Stimulated activated CD4-positive, alpha-beta T cell treated with anti-CD3 and anti-CD28 coated beads, Interleukin-2, amount 100 ng/mL, for 24 hours (primary cell): Measurements from ENCODE around the gene SKAP1.
"Not testable (repeated sequence)": the region's sequence is repeated elsewhere in the genome, so short reads cannot be mapped to it uniquely, and the experiment has no call there.

Source experiments
- DNase-seq, 2 donors: peaks; one replicate each; pipeline ENCODE4 v3.0.0-alpha.2; 2020

Gene SKAP1

DNA sequence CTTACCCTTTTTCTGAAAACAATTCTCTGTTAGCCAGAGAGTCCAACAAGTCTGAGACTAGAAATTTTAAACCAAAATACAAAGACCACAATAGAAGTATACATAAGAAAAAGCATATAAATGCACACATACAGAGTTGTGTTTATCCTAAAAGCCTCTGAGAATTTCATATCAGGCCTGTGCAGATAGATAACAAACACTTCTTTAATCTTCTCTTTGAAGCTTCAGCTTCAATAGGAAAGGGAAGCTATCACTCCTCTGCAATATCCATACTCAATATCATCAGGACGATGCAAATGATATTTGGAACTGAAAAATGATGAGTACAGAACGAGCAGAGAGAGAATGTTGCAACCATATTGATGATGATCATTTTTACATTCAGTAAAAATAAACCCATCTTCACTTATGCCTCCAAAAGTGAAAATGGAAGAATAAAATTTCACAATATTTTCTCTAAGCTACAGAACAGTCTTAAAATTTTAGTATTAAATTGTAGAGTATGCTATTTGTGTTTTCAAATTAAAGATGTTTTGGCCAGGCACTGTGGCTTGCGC lies 61.6 kb downstream of the SKAP1 start:
- DNase-seq: no peak

DNA sequence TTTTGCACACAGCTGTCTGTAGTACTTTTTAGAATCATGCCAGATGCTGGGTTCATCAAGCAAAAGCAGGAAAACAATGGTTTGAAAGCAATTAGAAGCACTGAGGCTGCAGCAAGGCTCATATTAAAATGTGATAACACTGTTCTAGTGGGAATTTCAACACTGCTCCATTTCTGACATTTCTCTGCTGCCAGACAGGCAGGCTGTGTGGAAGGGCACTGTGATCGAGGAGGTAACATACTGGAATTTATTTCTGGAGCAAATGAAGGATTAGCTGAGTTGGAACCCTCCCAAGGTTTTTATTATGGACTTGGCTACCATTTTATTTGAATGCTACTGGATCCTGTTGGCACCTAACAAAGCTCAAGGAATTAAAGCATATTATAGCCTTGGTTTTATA lies 66.9 kb downstream of the SKAP1 start:
- DNase-seq: no peak

DNA sequence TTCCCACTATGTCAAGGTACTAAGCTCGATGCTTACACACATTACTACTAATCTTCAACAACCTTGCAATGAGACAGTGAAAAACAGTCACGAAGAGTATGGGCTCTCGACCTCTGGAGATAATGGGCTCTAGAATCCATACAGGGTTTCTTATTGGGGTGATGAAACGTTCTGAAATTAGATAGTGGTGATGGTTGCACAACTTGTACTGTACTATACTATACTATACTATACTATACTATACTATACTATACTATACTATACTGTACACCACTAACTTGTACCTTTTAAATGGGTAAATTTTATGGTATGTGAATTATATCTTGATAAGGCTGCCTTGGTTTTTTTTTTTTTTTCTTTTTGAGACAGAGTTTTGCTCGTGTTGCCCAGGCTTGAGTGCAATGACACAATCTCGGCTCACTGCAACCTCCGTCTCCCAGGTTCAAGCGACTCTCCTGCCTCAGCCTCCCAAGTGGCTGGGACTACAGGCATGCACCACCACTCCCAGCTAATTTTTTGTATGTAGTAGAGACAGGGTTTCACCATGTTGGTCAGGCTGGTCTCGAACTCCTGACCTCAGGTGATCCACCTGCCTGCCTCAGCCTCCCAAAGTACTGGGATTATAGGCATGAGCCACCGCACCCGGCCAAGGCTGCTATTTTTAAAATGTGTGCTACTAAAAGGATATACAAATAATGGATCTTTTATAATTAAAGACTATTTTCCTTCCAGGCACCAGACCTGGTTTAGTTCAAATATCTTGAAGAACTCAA lies 69.0 kb downstream of the SKAP1 start:
- not testable (repeated sequence) for DNase-seq

DNA sequence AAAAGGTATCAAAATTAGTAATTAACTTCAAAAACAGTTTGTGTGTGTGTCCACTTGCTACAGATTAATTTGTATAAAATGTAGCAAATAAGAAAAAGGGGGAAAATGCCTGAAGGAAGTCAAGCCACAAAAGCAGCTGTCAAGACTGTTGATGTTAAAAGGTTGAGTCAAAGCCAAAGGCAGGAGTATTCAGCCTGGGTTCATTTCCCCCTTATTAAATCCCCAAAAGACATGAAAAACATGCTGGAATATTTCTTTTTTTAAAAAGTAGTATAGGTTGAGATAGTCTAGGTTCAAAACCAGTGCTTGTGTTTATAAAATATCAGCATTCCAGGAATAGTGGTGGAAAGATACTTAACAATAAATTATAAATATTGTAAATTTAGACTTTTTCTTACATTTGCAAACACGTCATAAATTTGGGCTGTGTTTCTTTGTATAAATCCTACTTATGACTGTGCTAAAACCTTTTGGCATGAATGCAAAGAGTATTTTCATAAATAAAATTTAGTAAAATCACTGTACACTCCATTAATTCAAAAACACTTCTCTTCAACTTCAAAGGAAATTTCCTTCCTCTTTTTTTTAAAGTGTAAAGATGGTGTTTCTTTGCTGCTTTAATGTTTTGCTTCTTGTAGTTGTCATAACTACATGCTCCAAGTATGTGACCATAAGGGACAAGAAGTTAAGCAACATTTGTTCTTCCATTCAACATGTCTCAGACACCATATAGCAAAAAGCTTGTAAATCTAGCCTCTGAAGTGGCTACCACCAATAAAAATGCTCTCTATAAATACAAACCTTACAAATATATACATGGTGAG lies 72.0 kb downstream of the SKAP1 start:
- DNase-seq: no peak

DNA sequence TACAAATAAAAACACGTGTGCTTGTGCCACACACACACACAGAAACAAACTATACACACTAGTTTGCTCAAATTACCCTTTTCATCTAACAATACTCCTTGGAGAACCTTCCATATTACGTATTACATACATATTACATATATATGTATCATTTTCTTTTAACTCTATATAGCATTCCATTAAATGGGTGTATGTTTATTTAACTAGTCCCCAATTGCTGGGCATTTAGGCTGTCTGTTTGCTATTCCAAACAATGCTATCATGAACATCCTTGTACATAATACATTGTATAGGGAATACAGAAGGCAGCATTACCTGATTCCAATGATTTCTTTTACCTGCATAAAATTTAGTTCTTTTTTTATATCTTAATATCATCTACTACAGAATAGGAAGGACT lies 73.1 kb downstream of the SKAP1 start:
- DNase-seq: no peak

DNA sequence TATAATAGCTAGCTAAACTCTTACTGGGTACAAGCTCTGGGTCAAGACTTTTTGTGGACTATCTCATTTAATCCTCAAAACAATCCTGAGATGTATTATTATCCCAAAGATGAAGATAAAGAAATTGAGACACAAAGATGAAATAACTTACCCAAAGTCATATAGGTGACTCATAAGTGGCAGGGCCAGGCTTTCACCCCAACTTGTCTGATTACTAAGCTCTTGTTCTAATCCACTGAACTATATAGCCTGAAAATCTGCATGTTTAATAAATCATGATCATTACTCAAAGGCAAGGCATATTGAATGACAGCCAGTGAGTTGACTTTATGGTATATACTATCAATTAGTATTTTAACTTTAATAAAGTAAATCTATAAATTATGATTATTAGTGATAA lies 77.4 kb downstream of the SKAP1 start:
- DNase-seq: no peak

DNA sequence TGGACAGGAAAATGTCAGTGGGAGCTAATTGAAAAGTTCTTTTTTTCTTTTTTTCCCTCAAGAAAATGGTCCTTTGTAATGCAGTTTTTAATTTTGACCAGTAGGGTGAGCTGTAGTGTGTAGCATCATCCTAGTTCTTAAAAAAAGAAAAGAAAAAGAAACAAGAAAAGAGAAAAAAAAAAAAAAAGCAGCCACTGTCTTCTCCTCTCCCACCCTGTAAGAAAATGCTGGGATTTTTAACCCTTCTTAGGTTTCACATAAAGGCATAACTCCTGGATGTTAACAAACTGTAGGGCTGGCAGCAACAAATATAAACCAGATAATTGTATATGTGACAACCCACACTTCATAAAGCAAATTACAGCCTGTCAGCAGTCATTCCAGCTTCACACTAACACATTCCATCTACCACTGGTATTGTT lies 78.1 kb downstream of the SKAP1 start:
- DNase-seq: no peak

DNA sequence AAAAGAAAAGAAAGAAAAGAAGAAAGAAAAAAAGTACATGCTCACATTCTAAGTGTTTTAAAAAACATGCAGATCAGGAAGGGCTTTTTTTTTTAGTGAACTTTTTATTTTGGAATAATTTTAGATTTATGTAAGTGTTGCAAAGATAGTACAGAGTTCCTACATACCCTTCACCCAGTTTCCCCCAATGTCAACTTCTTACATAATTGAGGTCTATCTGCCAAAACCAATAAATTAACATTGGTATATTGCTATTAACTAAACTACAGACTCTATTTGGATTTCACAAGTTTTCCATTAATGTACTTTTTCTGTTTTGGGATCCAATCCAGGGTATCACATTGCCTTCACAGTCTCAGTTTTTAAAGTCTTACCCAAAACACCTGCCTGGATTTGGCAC lies 81.7 kb downstream of the SKAP1 start:
- no peak for DNase-seq

DNA sequence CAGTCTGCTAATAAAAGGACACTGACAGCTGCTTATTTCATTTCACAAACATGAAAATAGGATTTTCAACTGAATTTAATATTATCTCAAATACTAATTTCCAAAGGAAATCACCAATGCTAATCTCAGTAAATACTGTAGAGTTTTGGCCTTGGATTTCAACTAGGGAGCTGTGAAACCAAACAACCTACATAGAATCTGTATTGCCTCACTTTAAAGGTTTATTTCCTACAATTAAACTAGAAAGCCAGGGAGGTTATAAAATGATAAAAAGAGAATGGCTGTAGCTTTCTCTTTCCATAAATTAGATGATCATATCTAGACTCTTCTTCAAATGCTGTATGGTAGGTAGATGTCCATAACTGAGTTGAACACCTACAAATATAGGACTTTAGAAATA lies 82.8 kb downstream of the SKAP1 start:
- DNase-seq: no peak

DNA sequence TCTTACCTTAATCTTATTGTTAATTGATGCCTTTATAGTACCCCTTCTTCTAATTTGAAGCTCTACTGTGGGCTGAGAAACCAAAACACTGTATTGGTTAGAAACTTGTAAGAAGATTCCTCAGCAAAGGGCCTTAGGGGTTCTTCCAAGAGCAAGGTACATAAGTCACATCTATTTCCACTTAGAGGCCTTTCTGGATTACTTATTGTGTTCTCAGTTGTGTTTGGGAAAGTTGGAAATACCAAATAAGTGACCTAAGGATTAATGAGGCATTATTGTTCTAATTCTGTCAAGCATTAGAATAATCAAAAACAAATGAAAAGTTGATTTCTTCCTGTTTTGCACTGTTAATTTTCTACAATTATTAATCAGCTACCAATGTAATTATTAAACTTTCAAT lies 85.8 kb downstream of the SKAP1 start:
- no peak for DNase-seq

DNA sequence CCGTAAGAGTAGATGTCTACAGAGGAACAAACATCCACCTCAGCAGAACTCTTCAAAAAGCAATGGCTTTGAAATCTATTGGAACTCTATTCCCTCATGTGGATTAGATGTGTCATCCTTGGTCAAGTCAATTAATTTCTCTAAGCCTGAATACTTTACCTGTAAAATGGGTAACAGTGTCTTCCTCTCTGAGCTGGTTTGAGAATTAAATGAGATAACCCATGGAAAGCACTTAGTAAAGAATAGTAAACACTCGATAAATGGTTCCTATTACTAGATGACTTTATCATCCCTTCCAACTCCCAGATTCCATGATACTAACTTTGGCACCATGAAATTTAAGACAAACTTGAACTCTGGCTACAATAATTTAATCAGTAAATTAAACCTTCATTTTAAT lies 89.1 kb downstream of the SKAP1 start:
- no peak for DNase-seq

DNA sequence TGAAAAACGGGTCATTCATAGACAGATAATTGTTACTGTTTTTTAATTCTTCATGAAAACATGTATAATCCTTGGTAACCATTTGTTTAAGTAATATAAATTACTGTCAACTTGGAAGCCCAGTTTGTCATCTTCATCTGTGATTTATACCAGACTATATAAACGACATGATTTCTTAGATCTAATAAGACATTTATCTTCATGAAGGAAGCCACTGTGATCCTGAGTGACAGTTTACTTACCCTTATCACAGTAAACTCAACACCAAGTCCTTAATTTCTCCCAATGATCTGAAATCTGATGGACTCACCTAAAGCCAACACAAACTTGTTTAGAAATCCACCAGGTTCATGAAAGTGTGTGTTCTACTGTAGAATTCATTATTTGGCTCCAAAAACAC lies 91.3 kb downstream of the SKAP1 start:
- no peak for DNase-seq

DNA sequence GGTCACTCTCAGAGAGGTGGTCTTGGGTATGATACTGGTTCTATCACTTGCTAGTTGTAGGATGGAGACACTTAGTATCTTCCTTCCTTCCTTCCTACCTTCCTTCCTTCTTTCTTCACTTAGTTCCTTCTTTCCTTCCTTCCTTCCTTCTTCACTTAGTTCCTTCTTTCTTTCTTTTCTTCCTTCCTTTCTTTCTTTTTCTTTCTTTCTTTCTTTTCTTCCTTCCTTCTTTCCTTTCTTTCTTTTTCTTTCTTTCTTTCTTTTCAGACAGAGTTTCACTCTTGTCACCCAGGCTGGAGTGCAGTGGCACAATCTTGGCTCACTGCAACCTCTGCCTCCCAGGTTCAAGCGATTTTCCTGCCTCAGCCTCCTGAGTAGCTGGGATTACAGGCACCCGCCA lies 92.1 kb downstream of the SKAP1 start:
- not testable (repeated sequence) for DNase-seq

DNA sequence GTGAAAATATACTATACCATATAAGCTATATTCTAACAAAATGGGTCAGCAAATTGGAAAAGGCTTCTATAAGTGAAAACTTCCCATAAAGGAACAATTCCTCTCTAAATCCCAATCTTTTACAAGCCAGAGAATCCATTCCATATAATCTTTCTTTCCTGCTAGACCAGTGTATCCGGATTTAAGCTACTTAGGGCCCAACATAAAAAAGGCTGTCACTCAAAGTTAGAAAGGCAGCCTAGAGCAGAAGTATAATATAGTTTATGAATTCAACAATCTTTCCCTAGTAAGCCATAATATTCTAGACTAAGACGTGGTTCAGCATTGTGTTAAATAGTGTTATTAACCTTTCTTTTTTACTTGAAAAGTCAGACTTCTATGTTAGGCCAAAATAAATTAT lies 93.0 kb downstream of the SKAP1 start:
- DNase-seq: no peak

DNA sequence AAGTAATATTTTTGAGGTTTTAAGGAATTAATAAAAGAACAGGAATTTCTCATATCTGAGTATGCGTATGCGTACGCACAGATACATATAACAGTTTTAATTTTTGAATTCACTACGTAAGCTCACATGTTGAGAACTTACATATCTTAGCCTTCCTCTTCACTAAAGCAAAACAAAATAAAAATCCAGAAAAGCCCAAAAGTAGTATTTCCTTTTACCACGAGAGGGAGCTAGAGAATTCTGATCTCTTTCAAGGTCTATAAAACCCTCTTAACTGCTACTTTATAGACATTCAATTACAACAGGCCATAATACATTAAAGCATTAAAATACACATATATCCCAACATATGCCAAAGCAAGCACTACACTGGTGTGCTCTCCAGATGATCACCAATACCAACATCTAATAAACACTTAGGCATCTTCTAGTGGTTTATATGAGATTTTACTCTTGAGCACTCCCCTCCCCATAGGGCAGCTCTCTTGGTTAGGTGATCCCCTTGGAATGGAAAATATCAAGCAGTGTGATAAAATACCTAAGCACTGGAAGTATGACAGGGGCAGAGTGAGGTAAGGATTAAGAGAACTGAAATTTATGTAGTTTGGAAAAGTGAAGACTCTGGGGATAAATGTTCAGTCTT lies 94.0 kb downstream of the SKAP1 start:
- DNase-seq: no peak

DNA sequence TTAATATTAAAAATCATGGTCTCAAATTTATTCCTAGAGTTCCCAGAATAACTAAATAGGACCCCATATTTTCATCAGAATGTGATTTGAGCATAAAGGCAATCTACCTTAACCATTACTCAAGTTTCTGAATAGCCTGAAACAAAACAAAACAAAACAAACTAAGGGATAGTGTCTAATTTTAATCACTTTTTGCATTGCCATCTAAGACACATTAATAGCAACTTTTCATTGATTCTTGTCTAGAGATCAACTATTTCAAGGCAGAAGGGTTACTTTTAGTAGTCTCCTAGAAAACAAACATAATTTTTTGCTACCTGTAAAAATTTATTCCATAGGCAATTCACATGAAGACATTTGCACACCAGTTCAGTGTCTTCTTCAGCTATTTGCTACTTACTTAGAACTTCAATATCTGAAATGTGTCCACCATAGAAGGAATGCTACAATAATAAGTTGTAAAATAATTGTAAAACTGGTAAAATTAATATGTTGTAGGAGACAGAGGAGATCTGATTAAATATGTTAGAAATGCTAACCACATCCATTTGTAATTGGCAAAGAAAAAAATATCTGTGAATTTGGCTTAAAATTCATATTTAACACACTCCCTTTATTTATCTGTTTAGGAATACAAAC lies 94.7 kb downstream of the SKAP1 start:
- DNase-seq: no peak

DNA sequence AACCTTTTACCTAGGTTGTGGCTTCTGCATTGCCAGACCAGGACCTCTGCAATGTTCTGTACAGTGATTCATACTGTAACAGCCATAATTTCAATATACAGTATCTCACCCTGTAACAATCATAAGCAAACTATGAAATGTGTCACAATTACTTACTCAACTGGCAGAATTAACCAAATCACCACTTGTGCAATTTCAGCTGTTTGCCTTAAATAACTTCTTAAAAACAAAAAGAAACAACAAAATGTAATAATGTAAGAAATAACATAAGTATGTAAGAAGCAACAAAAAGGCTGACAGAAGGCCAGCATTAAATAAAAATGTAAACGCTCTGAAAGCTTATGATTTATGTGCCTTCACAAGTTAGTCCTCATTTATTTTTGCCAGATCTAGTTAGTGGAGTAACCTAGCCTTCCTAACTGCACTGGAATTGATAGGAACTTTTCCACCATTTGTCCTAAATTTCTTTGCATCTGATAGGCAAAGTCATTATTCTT lies 96.9 kb downstream of the SKAP1 start:
- no peak for DNase-seq

DNA sequence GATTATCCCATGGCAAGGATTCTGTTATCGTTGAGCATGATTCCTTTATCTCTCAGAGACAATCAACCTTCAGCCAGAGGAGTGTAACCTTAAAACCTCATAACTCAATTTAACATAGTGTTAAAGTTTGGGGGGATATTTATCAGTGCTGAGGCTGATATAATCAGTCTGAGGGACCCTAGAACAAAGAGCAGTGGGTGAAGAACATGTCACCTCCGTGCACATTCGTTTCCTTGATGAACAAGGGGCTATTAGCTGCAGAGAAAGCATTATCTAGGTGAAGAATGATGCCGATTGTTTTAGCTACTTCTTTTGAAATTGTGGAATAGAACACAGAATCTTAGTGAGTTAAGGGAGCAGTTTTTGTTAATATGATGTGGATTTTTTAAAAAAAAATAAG lies 99.1 kb downstream of the SKAP1 start:
- DNase-seq: no peak

DNA sequence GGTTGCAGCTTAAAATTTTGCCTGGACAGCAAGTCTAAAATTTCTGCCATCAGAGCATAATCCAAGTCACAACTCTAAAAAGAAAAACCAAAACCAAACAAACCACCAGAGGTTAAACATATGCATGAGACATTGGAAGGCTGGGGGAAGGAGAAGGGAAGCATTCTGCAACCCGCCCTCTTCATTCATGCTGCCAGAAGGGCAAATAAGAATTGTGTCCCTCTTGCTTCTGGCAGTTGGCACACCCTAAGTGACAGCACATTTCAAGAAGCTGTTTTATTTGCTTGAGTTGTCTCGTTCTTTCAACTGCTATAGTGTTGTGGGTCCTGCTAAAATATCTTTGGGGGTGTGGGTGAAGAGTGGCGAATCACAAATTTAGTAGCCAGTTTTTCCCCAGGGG lies 99.6 kb downstream of the SKAP1 start:
- no peak for DNase-seq

DNA sequence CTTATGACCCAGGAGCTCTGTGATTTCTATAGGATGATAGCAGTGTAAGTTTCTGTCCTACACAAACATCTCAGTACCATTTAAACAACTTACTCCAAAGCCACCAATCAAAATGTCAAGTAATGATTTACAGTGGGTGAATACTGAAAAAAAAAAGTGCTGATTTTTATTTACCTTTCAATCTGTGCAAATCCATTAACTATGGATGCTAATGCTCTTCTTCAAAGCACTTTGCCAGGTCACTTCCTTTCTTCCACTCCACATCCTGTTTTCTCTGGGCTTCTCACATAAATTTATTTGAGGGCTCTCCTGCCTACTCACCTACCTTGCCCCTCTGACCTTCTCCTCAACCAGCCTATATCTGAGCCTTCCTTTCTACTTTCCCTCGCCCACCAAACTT lies 101.6 kb downstream of the SKAP1 start:
- no peak for DNase-seq

DNA sequence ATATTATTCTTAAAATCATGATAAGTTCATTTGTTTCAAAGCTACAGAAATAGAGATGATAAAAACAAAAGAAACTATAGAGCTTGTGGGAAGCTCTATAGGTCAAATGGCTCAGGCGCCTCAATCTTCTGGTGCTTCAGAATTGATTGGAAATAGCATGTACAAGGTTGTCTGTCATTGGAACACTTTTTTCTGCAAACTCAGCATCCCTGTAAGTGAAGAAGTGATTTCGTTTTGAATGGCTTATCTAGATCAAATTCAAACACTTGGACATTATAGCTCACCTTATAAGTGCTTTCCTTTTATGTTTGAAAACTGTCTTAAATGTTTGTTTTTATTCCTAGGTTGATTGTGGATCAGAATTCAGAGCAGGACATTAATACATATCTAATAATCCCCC lies 103.7 kb downstream of the SKAP1 start:
- DNase-seq: no peak

DNA sequence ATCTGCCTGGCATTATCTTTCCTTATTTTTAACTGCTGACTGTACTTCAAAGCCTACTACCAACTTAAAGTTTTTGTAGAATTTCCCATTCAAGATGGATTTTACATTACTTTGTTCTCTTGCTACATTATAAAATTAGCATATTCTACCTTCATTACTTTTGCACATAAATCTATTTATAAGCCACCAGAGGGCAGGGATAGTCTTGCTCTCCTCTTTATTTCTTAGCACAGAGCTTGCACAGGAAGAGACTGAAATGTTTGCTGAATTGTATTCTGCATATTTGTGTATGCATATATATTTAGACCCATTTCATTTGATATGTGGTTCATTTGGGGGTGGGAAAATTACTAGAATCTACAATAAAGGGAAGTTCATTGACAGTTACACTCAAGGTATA lies 108.0 kb downstream of the SKAP1 start:
- DNase-seq: no peak

DNA sequence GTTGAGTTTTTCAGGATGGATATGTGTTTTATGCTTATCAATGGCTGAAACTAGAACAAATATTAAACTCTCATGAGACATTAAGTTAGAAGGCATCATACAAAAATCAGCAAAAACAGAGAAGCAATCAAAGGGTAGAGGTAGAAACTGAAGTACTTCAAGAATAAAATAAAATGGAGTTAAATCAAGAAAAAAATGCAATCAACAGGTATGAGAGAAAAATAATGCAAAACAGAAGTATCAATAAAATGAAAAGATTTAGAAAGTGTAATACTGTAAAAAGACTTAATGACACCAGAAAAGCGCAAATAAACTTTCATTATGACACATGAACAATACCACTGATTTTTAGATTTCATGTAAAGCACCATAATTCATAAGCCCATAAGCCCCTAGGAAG lies 112.3 kb downstream of the SKAP1 start:
- DNase-seq: no peak
